BLaER1 treated with 17β-estradiol and CSF1 and Interleukin-3, amounts not matched to agents 10 nM and 100 nM (cell line): Measurements from ENCODE around the gene ERC1.

Experiments used
- H3K27ac ChIP-seq, 11 experiments: shearing (Covaris generic); formaldehyde crosslinking; 2 replicates each; pipeline ENCODE4 v1.8.1; 2022
- H3K27me3 ChIP-seq, 11 experiments: shearing (Covaris generic); formaldehyde crosslinking; 2 replicates each; pipeline ENCODE4 v1.8.1; 2022
- H3K36me3 ChIP-seq, 11 experiments: shearing (Covaris generic); formaldehyde crosslinking; 2 replicates each; pipeline ENCODE4 v1.8.1; 2022
- H3K4me1 ChIP-seq, 10 experiments: shearing (Covaris generic); formaldehyde crosslinking; 2 replicates each; pipeline ENCODE4 v1.8.1; 2022
- H3K4me2 ChIP-seq, 11 experiments: shearing (Covaris generic); formaldehyde crosslinking; 2 replicates each; pipeline ENCODE4 v1.8.1; 2022
- H3K4me3 ChIP-seq, 10 experiments: shearing (Covaris generic); formaldehyde crosslinking; 2 replicates each; pipeline ENCODE4 v1.8.1; 2022
- H3K9ac ChIP-seq, 11 experiments: shearing (Covaris generic); formaldehyde crosslinking; 2 replicates each; pipeline ENCODE4 v1.8.1; 2022
- H3K9me3 ChIP-seq, 11 experiments: shearing (Covaris generic); formaldehyde crosslinking; replicated peaks in 1 of 11; 2 replicates each; pipeline ENCODE4 v1.8.1; 2022
- H4K20me1 ChIP-seq, 11 experiments: shearing (Covaris generic); formaldehyde crosslinking; 2 replicates each; pipeline ENCODE4 v1.8.1; 2022
- Cebpa-rat ChIP-seq, 11 experiments: shearing (Covaris generic); IDR thresholded peaks; 2 replicates each; pipeline ENCODE4 v1.8.1; 2022

ERC1 gene

DNA sequence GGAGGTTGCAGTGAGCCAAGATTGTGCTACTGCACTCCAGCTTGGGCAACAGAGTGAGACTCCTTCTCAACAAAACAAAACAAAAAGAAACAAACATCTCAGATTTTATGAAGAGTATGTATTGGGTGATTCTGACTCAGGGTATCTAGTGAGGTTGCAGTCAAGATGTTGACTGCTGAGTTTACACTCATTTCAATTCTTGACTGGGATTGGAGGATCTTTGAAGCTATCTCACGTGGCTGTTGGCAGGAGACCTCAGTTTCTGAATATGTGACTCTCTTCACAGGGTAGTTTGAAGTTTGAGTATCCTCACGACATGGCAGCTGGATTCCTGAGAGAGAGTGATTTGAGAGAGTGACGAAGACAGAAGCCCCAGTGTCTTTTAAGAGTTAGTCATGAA lies 29.4 kb downstream of the ERC1 start:
- peaks cover 0 to 41% (median 24%) of the 10 kb centered on the region in 11 experiments; a peak in 18 of 22 replicates for H3K9me3 ChIP-seq
- no peaks in the 10 kb centered on the region for H3K27me3 ChIP-seq
- peaks cover 0 to 22% (median 0%) of the 10 kb centered on the region in 11 experiments; a peak in 6 of 22 replicates for H4K20me1 ChIP-seq
- no peak overlapping the region for H3K4me2 ChIP-seq
- H3K4me3 ChIP-seq = no peak overlapping the region
- no peak overlapping the region for H3K27ac ChIP-seq
- H3K4me1 ChIP-seq = peaks cover 0 to 9% (median 0%) of the 10 kb centered on the region in 10 experiments; a peak in 2 of 20 replicates
- H3K9ac ChIP-seq = no peak overlapping the region
- no peak for TF ChIP-seq Cebpa-rat (IDR thresholded peaks at IDR 0.05)
- peaks cover 30 to 62% (median 40%) of the 10 kb centered on the region in 11 experiments; a peak in 21 of 22 replicates for H3K36me3 ChIP-seq

DNA sequence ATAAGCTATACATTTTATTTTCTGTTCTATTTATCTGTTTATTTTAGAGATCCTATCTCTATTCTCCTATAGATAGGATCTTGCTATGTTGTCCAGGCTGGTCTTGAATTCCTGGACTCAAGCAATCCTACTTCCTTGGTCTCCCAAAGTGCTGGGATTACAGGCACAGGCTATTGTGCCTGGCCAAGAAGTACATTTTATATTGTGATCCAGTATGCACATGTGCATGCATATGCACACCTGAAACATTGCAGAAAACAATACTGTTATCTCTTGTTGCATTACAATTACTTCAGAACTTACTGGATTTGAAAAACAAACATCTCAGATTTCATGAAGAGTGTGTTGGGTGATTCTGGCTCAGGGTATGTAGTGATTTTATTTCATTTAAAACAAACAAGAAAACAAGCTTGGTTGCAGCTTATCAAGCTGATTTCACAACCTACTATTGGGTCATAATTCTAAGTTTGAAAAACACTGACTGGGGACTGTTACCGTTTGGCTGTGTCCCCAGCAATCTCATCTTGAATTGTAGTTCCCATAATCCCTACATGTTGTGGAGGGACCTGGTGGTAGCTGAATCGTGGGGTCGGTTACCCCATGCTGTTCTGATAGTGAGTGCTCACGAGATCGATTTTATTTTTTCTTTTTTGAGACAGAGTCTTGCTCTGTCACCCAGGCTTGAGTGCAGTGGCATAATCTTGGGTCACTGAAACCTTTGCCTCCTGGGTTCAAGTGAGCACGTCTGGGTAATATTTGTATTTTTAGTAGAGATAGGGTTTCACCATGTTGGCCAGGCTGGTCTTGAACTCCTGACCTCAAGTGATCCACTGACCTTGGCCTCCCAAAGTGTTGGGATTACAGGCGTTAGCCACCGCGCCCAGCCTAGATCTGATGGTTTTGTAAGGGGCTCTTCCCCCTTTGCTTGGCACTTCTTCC lies 31.3 kb downstream of the ERC1 start:
- Histone ChIP-seq H3K9ac (no peak overlapping the region), H3K9me3 (peaks cover 0 to 47% (median 28%) of the 10 kb centered on the region in 11 experiments; a peak in 18 of 22 replicates), H3K36me3 (peaks cover 31 to 77% (median 51%) of the 10 kb centered on the region in 11 experiments; a peak in 21 of 22 replicates), H3K4me2 (no peak overlapping the region), H3K27me3 (no peaks in the 10 kb centered on the region), H3K4me3 (no peak overlapping the region), H3K4me1 (peaks cover 0 to 9% (median 0%) of the 10 kb centered on the region in 10 experiments; a peak in 2 of 20 replicates), H4K20me1 (peaks cover 0 to 27% (median 0%) of the 10 kb centered on the region in 11 experiments; a peak in 7 of 22 replicates), H3K27ac (no peak overlapping the region)
- TF ChIP-seq Cebpa-rat (IDR thresholded peaks at IDR 0.05) = no peak

- Histone ChIP-seq H3K27me3 (no peaks in the 10 kb centered on the region), H3K36me3 (peaks cover 41 to 90% (median 57%) of the 10 kb centered on the region in 11 experiments), H3K4me1 (no peaks in the 10 kb centered on the region), H3K4me2 (no peak overlapping the region), H3K9me3 (peaks cover 0 to 12% (median 4%) of the 10 kb centered on the region in 11 experiments; a peak in 6 of 22 replicates), H3K4me3 (no peak overlapping the region), H3K27ac (no peak overlapping the region), H4K20me1 (peaks cover 0 to 12% (median 4%) of the 10 kb centered on the region in 11 experiments; a peak in 6 of 22 replicates), H3K9ac (no peak overlapping the region)
- TF ChIP-seq Cebpa-rat (IDR thresholded peaks at IDR 0.05) = no peak
Measured at GRCh38 chr12:1030779-1031178, 39.8 kb downstream of the ERC1 start.

DNA sequence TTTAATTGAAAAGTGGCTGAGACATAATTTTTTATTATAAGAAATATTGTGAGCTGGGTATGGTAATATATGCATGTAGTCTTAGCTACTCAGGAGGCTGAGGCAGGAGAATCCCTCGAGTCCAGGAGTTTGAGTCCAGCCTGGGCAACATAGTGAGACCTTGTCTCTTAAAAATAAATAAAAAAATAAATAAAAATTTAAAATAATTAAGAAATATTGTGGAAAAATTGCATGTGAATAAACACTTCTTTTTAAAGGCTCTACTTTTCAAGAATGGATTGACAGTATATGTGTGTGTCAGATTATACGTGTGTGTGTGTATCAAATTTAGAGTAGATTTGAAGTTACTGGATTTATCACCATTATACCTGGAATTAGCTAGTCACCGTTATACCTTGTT lies 43.2 kb downstream of the ERC1 start:
- Histone ChIP-seq H3K9ac (no peak overlapping the region), H3K27ac (no peak overlapping the region), H3K9me3 (0 out of 22 replicates have a peak, but pooled peaks cover 0 to 8% (median 0%) of the 10 kb centered on the region in 11 experiments), H3K36me3 (peaks cover 22 to 85% (median 41%) of the 10 kb centered on the region in 11 experiments; a peak in 21 of 22 replicates), H4K20me1 (peaks cover 0 to 8% (median 0%) of the 10 kb centered on the region in 11 experiments; a peak in 3 of 22 replicates), H3K27me3 (no peaks in the 10 kb centered on the region), H3K4me3 (no peak overlapping the region), H3K4me2 (no peak overlapping the region), H3K4me1 (no peaks in the 10 kb centered on the region)
- no peak for TF ChIP-seq Cebpa-rat (IDR thresholded peaks at IDR 0.05)

GRCh38 chr12:1034751-1035457 lies 43.9 kb downstream of the ERC1 start:
- 0 out of 22 replicates have a peak, but pooled peaks cover 0 to 8% (median 0%) of the 10 kb centered on the region in 11 experiments for H3K9me3 ChIP-seq
- peaks cover 0 to 8% (median 0%) of the 10 kb centered on the region in 11 experiments; a peak in 3 of 22 replicates for H4K20me1 ChIP-seq
- no peak overlapping the region for H3K27ac ChIP-seq
- H3K27me3 ChIP-seq = no peaks in the 10 kb centered on the region
- H3K36me3 ChIP-seq = peaks cover 19 to 78% (median 40%) of the 10 kb centered on the region in 11 experiments; a peak in 20 of 22 replicates
- no peak overlapping the region for H3K4me2 ChIP-seq
- no peak overlapping the region for H3K4me3 ChIP-seq
- TF ChIP-seq Cebpa-rat (IDR thresholded peaks at IDR 0.05) = no peak
- H3K9ac ChIP-seq = no peak overlapping the region
- no peaks in the 10 kb centered on the region for H3K4me1 ChIP-seq

- Histone ChIP-seq H3K4me1 (0 out of 20 replicates have a peak, but pooled peaks cover 0 to under 1% (median 0%) of the 10 kb centered on the region in 10 experiments), H3K4me3 (no peak overlapping the region), H3K27ac (no peak overlapping the region)
Measured at GRCh38 chr12:1041478-1041877, 50.5 kb downstream of the ERC1 start.

GRCh38 chr12:1044199-1044598 lies 53.2 kb downstream of the ERC1 start:
- peaks cover 0 to 3% (median 0%) of the 10 kb centered on the region in 11 experiments; a peak in 3 of 22 replicates for H4K20me1 ChIP-seq
- H3K4me3 ChIP-seq = no peak overlapping the region
- TF ChIP-seq Cebpa-rat (IDR thresholded peaks at IDR 0.05) = no peak
- peaks cover 0 to 10% (median 0%) of the 10 kb centered on the region in 11 experiments; a peak in 4 of 22 replicates for H3K9me3 ChIP-seq
- no peak overlapping the region for H3K9ac ChIP-seq
- H3K4me1 ChIP-seq = peaks cover 0 to 27% (median 7%) of the 10 kb centered on the region in 10 experiments; a peak in 10 of 20 replicates
- H3K27me3 ChIP-seq = no peaks in the 10 kb centered on the region
- no peak overlapping the region for H3K27ac ChIP-seq
- peaks cover 5 to 43% (median 20%) of the 10 kb centered on the region in 11 experiments; a peak in 19 of 22 replicates for H3K36me3 ChIP-seq
- H3K4me2 ChIP-seq = no peak overlapping the region

More at GRCh38 chr12:1041478-1041877, 50.5 kb downstream of the ERC1 start:
- peaks cover 0 to 3% (median 0%) of the 10 kb centered on the region in 11 experiments; a peak in 3 of 22 replicates for H4K20me1 ChIP-seq
- H3K9me3 ChIP-seq = peaks cover 0 to 10% (median 0%) of the 10 kb centered on the region in 11 experiments; a peak in 4 of 22 replicates
- H3K27me3 ChIP-seq = no peaks in the 10 kb centered on the region
- peaks cover 11 to 61% (median 32%) of the 10 kb centered on the region in 11 experiments; a peak in 19 of 22 replicates for H3K36me3 ChIP-seq
- TF ChIP-seq Cebpa-rat (IDR thresholded peaks at IDR 0.05) = no peak
- H3K9ac ChIP-seq = no peak overlapping the region
- H3K4me2 ChIP-seq = no peak overlapping the region

GRCh38 chr12:1044696-1045095 lies 53.7 kb downstream of the ERC1 start:
- peaks cover 5 to 43% (median 20%) of the 10 kb centered on the region in 11 experiments; a peak in 19 of 22 replicates for H3K36me3 ChIP-seq
- no peak overlapping the region for H3K4me2 ChIP-seq
- TF ChIP-seq Cebpa-rat (IDR thresholded peaks at IDR 0.05) = no peak
- H3K9ac ChIP-seq = no peak overlapping the region
- no peaks in the 10 kb centered on the region for H3K27me3 ChIP-seq
- H3K4me1 ChIP-seq = peaks cover 0 to 29% (median 7%) of the 10 kb centered on the region in 10 experiments; a peak in 10 of 20 replicates
- H3K9me3 ChIP-seq = peaks cover 0 to 10% (median 0%) of the 10 kb centered on the region in 11 experiments; a peak in 4 of 22 replicates
- no peak overlapping the region for H3K27ac ChIP-seq
- no peak overlapping the region for H3K4me3 ChIP-seq
- peaks cover 0 to 3% (median 0%) of the 10 kb centered on the region in 11 experiments; a peak in 4 of 22 replicates for H4K20me1 ChIP-seq
